OCI-LY3 (cell line): ENCODE results near the gene ARNT2.

ENCODE experiments used
- EZH2phosphoT487 ChIP-seq: fragments of 200-600 bp; shearing (Covaris generic); IDR thresholded peaks from 2 replicates; pipeline ENCODE4 v1.6.1; 2018; ENCODE audit warnings: antibody characterized with exemption, mixed run types, low read depth
- TF ChIP-seq, protein P1 (sequence below): fragments of 200-600, 300-600 bp; sonication (generic); IDR thresholded peaks from 2 replicates; pipeline ENCODE4 v1.5.1; 2014; ENCODE audit warnings: antibody characterized with exemption, low read length, low read depth

DNA sequence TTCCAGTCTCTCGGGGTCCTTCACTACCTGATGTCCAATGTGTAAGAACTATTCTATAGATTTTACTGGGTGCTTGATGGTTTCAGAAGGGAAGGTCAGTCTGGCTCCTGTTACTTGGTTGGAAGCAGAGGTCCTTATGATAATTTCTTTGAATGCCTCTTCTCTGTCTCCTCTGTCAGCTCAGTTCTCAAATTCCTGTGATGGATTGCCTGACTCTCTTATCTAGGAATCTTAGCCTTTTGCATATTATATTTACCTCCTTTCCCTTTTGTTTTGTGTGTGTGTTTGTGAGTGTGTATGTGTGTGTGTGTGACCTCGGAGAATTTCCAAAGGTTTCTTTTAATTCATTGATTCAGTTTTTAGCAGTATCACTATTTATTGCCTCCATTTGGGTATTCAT lies 88.2 kb downstream of the ARNT2 start:
- TF ChIP-seq, protein P1, sequence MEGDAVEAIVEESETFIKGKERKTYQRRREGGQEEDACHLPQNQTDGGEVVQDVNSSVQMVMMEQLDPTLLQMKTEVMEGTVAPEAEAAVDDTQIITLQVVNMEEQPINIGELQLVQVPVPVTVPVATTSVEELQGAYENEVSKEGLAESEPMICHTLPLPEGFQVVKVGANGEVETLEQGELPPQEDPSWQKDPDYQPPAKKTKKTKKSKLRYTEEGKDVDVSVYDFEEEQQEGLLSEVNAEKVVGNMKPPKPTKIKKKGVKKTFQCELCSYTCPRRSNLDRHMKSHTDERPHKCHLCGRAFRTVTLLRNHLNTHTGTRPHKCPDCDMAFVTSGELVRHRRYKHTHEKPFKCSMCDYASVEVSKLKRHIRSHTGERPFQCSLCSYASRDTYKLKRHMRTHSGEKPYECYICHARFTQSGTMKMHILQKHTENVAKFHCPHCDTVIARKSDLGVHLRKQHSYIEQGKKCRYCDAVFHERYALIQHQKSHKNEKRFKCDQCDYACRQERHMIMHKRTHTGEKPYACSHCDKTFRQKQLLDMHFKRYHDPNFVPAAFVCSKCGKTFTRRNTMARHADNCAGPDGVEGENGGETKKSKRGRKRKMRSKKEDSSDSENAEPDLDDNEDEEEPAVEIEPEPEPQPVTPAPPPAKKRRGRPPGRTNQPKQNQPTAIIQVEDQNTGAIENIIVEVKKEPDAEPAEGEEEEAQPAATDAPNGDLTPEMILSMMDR: no peak
- no peak for TF ChIP-seq EZH2phosphoT487
